HEK293 (cell line): ENCODE results near the gene MRPL48.

Experiments
- CTCF ChIA-PET: fragments of 350-600 bp; formaldehyde crosslinking; extraction: SDS; loops from one replicate; lab custom pipeline; 2021; ENCODE audit warnings: antibody characterized with exemption; lab: Yijun Ruan, JAX
- POLR2A ChIA-PET: fragments of 300-600 bp; formaldehyde crosslinking; extraction: SDS; loops from one replicate; lab custom pipeline; 2020; ENCODE audit warnings: antibody characterized with exemption, inconsistent platforms; lab: Yijun Ruan, JAX
- H3K27ac ChIP-seq: fragments of 200-500 bp; sonication (Bioruptor generic); 2 replicates; pipeline ENCODE4 v1.5.1; 2014; ENCODE audit warnings: low read depth, low read length, control low read depth, inconsistent platforms; ENCODE audit errors: extremely low read depth
- H3K36me3 ChIP-seq, 2 experiments: fragments of 200-500 bp in 1 of 2; sonication (Bioruptor generic) in 1 of 2; 1 replicate in 1 of 2; 2 replicates in 1 of 2; pipeline ENCODE4 v1.5.1; 2014 to 2017; ENCODE audit warnings: inconsistent platforms in 2 of 2, low read length in 2 of 2; ENCODE audit not compliant: control insufficient read depth in 2 of 2, insufficient read depth in 1 of 2
- H3K4me1 ChIP-seq: fragments of 200-500 bp; sonication (Bioruptor generic); 2 replicates; pipeline ENCODE4 v1.5.1; 2014; ENCODE audit warnings: mild to moderate bottlenecking, low read length, inconsistent platforms; ENCODE audit not compliant: control insufficient read depth, insufficient read depth
- H3K4me3 ChIP-seq: 2 replicates; pipeline ENCODE4 v1.5.1; 2011; ENCODE audit warnings: low read depth, mild to moderate bottlenecking, control low read depth, low read length, moderate library complexity
- H3K9me3 ChIP-seq: fragments of 200-500 bp; sonication (Bioruptor generic); 2 replicates; pipeline ENCODE4 v1.5.1; 2014; ENCODE audit warnings: low read depth, low read length, inconsistent platforms; ENCODE audit not compliant: control insufficient read depth, insufficient read depth
- GLIS1 ChIP-seq: fragments of 450-650 bp; formaldehyde crosslinking; IDR thresholded peaks from 2 replicates; pipeline ENCODE4 v1.5.1; 2016; ENCODE audit warnings: missing biosample characterization, missing genetic modification characterization
- KLF8 ChIP-seq: fragments of 450-650 bp; formaldehyde crosslinking; IDR thresholded peaks from 2 replicates; pipeline ENCODE4 v1.5.1; 2016; ENCODE audit warnings: missing biosample characterization, missing genetic modification characterization
- OSR2 ChIP-seq: fragments of 450-650 bp; formaldehyde crosslinking; IDR thresholded peaks from 2 replicates; pipeline ENCODE4 v1.5.1; 2016; ENCODE audit warnings: missing biosample characterization, missing genetic modification characterization
- PRDM1 ChIP-seq: fragments of 450-650 bp; formaldehyde crosslinking; IDR thresholded peaks from 2 replicates; pipeline ENCODE4; 2016; ENCODE audit warnings: missing biosample characterization, missing genetic modification characterization
- PRDM6 ChIP-seq: fragments of 450-650 bp; formaldehyde crosslinking; IDR thresholded peaks from 2 replicates; pipeline ENCODE4 v1.5.1; 2017; ENCODE audit warnings: missing biosample characterization, missing genetic modification characterization
- SP2 ChIP-seq: fragments of 450-650 bp; formaldehyde crosslinking; IDR thresholded peaks from 2 replicates; pipeline ENCODE4 v1.5.1; 2016; ENCODE audit warnings: missing biosample characterization, missing genetic modification characterization
- ZBTB8A ChIP-seq: fragments of 450-650 bp; formaldehyde crosslinking; IDR thresholded peaks from 2 replicates; pipeline ENCODE4 v1.5.1; 2016; ENCODE audit warnings: missing biosample characterization, missing genetic modification characterization
- ZNF138 ChIP-seq: fragments of 450-650 bp; formaldehyde crosslinking; IDR thresholded peaks from 2 replicates; pipeline ENCODE4 v1.5.1; 2016; ENCODE audit warnings: missing biosample characterization, missing genetic modification characterization, borderline replicate concordance
- ZNF184 ChIP-seq: fragments of 450-650 bp; IDR thresholded peaks from 2 replicates; pipeline ENCODE4 v1.5.1; 2018; ENCODE audit warnings: missing biosample characterization, mild to moderate bottlenecking, missing genetic modification characterization
- ZNF274 ChIP-seq, 2 experiments: fragments of 200-500 bp in 1 of 2; fragments of 450-650 bp in 1 of 2; sonication (Bioruptor generic) in 1 of 2; formaldehyde crosslinking in 1 of 2; IDR thresholded peaks; 2 replicates each; pipeline versions ENCODE4 v1.5.1 to v1.6.1; 2014 to 2016; ENCODE audit warnings: borderline replicate concordance in 1 of 2, inconsistent platforms in 1 of 2, low read length in 1 of 2, missing biosample characterization in 1 of 2, missing genetic modification characterization in 1 of 2
- ZNF398 ChIP-seq: fragments of 450-650 bp; formaldehyde crosslinking; IDR thresholded peaks from 2 replicates; pipeline ENCODE4 v1.5.1; 2017; ENCODE audit warnings: missing biosample characterization, missing genetic modification characterization
- ZNF626 ChIP-seq: fragments of 450-650 bp; sonication (Bioruptor Pico); formaldehyde crosslinking; IDR thresholded peaks from 2 replicates; pipeline ENCODE4 v1.5.1; 2018; ENCODE audit warnings: missing biosample characterization, missing genetic modification characterization, inconsistent platforms
- ZNF645 ChIP-seq: fragments of 450-650 bp; formaldehyde crosslinking; IDR thresholded peaks from 2 replicates; pipeline ENCODE4; 2016; ENCODE audit warnings: missing biosample characterization, missing genetic modification characterization

Gene MRPL48

GRCh38 chr11:73792584-73792983, 4.9 kb downstream of the MRPL48 start:
- CTCF ChIA-PET, result no interaction called here
- Histone ChIP-seq H3K36me3 (peaks cover 0 to 10% of the 10 kb centered on the region in 2 experiments; a peak in 1 of 3 replicates), H3K4me3 (no peak overlapping the region)
- no peak for TF ChIP-seq GLIS1 (tag by site-specific recombination)
- TF ChIP-seq PRDM6 (tag by site-specific recombination), result no peak
- no peak for TF ChIP-seq ZNF184 (tag by site-specific recombination)
- no peak for TF ChIP-seq ZNF274 (IDR thresholded peaks at IDR 0.05; ENCODE audit: low read length)
- no peak for TF ChIP-seq ZNF274 (tag by site-specific recombination; IDR thresholded peaks at IDR 0.05; ENCODE audit: borderline replicate concordance)
- no peak for TF ChIP-seq ZBTB8A
- TF ChIP-seq, all 188 proteins: peak for 0
- Histone ChIP-seq H3K27ac (no peak overlapping the region), H3K9me3 (no peaks in the 10 kb centered on the region), H3K4me1 (no peaks in the 10 kb centered on the region)
- POLR2A ChIA-PET, result no interaction called here

- Histone ChIP-seq H3K36me3 (peaks cover 0 to 11% of the 10 kb centered on the region in 2 experiments; a peak in 1 of 3 replicates), H3K4me1 (no peaks in the 10 kb centered on the region), H3K4me3 (no peak overlapping the region), H3K9me3 (no peaks in the 10 kb centered on the region), H3K27ac (no peak overlapping the region)
- no peak for TF ChIP-seq ZNF645 (tag by site-specific recombination)
- TF ChIP-seq SP2 (tag by site-specific recombination), result peak; percentile 36; the same call in 1 of the 2 replicates
- ChIA-PET CTCF (no interaction called here), POLR2A (no interaction called here)
Measured at GRCh38 chr11:73795925-73796632, 8.4 kb downstream of the MRPL48 start.

GRCh38 chr11:73797457-73797856, 9.8 kb downstream of the MRPL48 start:
- H3K4me1 ChIP-seq, result no peaks in the 10 kb centered on the region
- ChIA-PET POLR2A (no interaction called here), CTCF (no interaction called here)
- no peak overlapping the region for H3K4me3 ChIP-seq
- no peak for TF ChIP-seq OSR2
- no peak for TF ChIP-seq ZNF138 (tag by site-specific recombination)
- TF ChIP-seq KLF8 (tag by site-specific recombination), result no peak
- no peak for TF ChIP-seq PRDM1 (tag by site-specific recombination)
- TF ChIP-seq ZNF398, result no peak
- TF ChIP-seq ZNF626, result no peak
- TF ChIP-seq, all 188 proteins: peak for 0
- H3K9me3 ChIP-seq, result no peaks in the 10 kb centered on the region
- peaks cover 0 to 11% of the 10 kb centered on the region in 2 experiments; a peak in 1 of 3 replicates for H3K36me3 ChIP-seq
- H3K27ac ChIP-seq, result no peak overlapping the region
